T47D (cell line): ENCODE data around the gene WDR1.

Experiments
- DNase-seq, 2 experiments: peaks; one replicate each; pipeline versions ENCODE4 v3.0.0 to v3.0.0-alpha.2; 2011 to 2012; ENCODE audit warnings: low read depth in 1 of 2, low spot score in 1 of 2
- JUND ChIP-seq: IDR thresholded peaks from 2 replicates; pipeline ENCODE4 v1.6.1; 2012; ENCODE audit warnings: low read depth
- in situ Hi-C: cut with HindIII; loops from 2 replicates; pipeline ENCODE4 v1.10.0; 2016; ENCODE audit warnings: low sequenced_read_pairs, low pct_unique_long_range_greater_than_20kb

Gene WDR1

DNA sequence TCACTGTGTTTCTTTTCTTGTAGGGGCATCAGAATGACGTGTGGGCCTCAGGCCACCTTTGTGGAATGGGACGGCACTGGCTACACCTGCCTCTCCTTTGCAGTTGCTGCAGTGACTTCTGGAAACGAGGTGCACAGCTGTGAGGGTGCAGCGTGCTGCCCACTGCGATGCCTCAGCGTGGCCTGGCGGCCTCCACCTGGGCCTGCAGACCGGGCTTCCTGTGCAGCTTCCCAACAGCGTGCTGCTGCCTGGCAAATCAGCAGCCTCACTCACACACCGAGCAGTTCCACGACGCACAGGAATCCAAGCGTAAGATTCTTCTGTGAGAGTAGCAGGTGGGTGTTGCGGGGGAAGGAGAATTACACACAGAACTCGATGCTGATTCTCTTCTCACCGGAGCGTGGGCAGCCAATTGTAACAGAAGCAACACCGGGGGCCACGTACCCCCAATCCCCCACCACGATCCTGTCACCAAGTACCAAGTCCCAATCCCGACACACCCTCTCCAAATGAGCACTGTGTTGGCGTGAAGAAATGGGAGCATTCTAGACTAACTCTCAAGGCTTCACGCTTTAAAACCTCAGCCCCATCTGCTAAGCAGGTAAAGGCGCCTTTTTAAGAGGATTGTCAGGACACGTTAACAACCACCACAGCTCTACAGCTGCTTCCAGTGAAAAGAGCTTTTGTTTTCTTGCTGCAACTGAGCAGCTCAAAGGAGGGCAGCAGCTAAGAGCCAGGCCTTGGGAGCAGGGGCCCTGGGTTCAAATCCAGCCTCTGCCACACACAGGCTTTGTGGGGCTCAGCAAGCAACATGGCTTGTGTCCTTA is 16.9 kb downstream of the WDR1 start:
- in situ Hi-C loops = no loop called here
- no peak for TF ChIP-seq JUND
- no peak for DNase-seq

DNA sequence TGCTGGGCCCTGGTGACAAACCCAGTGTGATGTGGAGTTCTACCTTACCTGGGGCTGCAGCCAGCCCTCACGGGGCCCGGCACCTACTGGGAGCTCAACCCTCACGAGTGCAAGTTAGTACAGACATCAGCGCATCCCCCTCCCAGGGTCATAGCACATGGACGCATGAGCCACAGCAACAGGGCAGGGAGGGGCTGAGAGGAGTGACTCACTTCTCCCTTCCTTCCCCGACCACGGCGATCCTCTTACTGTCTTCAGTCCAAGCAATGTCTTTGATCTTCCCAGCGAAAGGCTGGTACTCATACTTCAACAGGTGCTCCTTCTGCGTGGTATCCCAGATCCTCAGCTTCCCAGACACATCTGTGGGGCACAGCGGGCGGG is 17.8 kb downstream of the WDR1 start:
- no peak for DNase-seq
- TF ChIP-seq JUND = no peak
- in situ Hi-C loops = no loop called here

DNA sequence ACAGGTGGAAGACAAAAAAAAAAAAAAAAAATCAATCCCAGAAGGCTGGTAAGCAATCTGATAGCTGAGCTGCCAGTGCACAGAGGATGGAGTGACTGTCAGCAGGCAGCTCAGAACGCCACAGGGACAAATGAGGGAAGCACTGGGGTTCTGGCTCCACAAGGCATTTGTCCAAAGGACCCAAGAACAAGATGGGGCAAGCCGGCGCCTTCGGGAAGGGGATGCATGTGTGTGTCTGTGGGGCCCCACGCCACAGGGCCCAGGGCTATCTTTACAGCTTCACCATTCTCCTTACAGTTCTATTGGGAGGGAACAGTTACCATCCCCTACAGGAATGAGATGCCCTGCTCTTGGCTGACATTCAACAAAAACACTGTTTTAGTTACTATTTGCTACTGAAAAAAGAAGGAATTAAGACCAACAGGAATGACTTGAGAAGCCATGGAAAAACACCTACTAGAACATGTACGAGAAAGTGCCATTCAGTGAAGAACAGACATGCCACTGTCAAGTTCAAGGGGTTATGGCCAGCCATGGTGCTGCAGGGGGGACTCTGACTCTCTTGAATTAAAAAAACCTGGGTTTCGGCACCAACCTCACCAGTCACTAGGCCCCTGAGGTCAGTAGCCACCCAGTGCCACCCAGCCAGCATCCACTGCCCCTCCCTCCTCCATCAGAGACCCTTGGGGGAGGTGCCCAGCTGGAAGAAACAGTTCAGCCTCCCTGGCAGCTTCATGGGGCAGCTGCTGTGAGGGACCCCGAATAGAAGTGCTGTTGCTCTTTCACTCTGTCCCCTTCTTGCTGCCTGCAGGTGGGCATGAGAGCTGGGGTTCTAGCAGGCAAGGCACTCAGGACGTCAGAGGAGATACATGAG is 18.5 kb downstream of the WDR1 start:
- TF ChIP-seq JUND = no peak
- in situ Hi-C loops = no loop called here

DNA sequence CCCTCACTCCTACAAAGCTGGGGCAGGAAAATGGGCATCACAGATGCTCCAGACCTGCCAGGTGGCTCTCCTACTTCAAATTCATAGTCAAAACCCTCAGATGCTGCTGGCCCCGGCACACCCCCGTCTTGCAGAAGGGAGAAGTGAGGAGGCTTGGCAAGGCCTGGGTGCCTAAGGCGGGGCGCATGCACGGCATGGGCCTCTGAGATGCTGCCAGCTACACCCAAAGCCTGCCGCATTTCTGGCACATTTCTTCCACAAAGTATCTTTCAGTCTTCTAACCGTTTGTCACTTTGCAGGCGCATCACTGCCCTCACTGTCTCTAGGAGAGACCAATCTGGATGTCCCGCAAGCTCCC is 19.6 kb downstream of the WDR1 start:
- no peak for TF ChIP-seq JUND
- no peak for DNase-seq
- in situ Hi-C loops = no loop called here

More for the DNA sequence above, 18.5 kb downstream of the WDR1 start:
- no peak for DNase-seq

DNA sequence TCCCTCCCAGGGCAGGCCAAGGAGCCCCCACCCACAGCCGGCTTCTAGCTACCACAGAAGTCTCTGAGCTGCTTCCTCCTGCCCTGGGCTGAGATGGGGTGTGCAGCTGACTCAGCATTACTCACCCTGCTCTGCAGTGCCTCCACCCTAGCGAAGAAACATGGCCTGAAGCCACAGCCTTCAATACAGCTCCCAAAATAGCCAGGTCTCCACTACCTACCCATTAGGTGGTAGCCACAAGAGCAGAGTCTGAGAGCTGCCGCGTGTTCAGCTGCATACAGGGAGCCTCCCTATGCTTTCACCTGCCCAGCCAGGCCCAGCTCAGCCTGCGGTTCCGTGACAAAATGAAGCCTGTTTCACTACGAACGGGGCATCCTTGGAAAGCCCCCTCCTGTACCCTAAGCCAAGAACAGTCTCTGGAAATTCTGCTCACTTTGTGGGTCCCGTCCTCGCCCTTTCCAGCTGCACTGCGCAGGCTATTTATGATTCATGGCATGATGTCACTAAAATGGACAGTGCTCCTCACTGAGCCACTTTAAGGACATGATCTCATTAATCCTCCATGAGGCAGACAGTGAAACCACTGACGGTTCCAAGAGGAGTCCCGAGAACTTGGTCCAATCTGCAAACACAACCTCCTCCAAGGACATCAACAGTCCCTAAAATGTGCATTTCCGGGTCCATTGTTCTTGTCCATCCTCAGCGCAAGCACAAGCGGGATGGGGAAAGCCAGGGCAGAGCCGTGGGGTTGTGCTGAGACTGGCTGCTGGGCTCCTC is 20.2 kb downstream of the WDR1 start:
- no peak for DNase-seq
- in situ Hi-C loops = no loop called here
- no peak for TF ChIP-seq JUND

DNA sequence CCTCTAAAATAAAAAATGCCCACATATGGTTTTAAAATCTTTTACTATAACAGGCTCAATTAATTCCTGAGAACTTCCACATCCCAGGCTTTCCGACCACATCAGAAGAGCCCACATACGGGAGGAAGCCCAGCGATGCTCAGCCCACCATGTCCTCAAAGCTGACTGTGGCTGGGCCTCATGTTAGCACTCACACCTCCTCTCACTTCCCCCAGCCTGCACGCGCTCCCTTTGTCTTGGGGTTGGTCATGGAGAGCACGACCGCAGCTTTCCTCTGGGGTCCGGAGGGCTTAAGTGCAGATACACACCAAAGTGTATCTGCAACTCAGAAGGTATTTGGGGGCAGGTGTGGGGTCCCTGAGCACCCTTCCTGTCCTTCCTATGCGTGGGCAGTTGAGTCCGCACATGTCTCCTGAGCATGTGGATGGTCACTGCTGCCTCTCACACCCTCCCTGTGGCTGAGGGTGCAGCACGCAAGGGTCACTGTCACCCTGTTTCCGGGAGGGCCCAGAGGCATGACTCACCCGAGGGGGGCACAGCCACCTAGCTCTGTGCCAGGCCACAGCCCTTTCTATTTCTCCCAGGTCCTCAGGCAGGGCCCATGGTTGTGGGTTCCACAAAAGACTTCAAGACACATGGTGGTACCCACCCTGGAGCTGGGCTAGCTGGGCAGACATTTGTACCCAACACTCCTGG is 21.2 kb downstream of the WDR1 start:
- in situ Hi-C loops = no loop called here
- TF ChIP-seq JUND = no peak
- no peak for DNase-seq

DNA sequence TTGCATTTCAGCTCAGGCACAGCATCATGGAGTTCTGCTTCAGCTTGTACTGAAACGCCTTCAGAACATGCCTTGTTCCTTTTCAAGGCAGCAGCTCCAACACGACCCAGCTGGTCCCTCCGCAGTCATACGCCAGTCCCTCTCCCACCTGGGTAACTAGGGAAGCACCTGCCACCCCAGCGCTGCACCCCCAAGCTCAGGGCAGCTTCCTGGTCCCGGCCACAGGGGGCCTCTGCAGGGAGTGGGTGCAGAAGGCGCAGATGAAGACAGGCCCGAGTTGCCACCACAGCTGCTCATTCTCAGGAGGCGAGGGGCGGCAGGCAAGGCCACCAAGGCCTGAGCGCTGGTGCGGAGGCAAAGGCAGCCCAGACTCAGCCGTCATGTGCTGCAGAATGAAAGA is 21.8 kb downstream of the WDR1 start:
- no peak for DNase-seq
- in situ Hi-C loops = no loop called here
- no peak for TF ChIP-seq JUND

DNA sequence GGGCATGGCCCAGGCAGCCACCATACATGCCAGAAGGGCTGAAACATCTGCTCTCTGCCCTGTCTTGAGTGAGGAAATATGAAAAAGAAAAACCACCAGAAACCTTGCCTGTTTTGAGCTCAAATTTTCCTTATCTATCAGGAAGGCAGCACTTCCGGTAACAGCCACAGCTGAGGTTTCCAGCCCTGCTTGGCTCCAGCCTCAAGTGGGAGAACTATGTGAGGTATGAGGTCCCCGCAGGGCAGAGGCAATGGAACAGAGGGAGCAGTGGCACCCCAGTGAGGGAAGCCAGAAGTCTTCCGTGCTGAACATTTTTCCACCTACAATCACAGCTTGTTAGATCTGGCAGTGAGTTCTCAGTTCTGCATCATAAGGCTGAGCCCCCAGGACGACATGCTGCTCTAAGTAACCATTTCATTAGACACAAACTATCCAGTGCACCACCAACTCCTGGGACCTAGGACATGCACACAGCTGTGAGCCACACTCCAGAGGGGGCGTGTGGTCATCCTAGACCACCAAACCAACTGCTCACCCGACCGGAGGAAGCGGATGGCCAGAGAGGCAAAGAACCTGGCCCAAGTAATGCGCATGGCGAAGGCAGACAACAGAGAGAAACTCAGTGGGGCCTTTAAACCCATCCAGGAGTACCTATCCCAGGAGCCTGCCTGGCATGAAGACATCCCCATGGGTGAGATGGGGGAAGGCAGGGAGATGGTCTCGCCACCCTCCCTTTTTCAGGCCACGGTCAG is 22.6 kb downstream of the WDR1 start:
- no peak for DNase-seq
- in situ Hi-C loops = no loop called here
- TF ChIP-seq JUND = no peak

DNA sequence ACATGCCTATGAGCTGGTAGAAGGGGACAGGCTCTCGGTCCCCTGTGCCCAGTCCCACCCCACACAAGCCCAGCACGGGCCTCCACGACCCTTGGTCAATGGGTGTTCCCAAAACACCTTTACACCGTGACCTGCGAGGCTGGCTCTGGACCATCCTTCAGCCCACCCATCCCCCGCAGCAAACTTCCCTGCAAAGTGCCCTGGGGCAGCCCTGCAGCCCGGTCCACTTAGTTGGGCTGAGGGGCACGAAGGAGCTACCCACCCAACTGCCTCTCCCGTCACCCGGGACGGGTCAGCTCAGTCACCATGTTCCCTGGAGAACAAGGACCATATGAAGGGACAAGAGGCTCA is 23.4 kb downstream of the WDR1 start:
- DNase-seq = no peak
- TF ChIP-seq JUND = no peak
- in situ Hi-C loops = no loop called here

DNA sequence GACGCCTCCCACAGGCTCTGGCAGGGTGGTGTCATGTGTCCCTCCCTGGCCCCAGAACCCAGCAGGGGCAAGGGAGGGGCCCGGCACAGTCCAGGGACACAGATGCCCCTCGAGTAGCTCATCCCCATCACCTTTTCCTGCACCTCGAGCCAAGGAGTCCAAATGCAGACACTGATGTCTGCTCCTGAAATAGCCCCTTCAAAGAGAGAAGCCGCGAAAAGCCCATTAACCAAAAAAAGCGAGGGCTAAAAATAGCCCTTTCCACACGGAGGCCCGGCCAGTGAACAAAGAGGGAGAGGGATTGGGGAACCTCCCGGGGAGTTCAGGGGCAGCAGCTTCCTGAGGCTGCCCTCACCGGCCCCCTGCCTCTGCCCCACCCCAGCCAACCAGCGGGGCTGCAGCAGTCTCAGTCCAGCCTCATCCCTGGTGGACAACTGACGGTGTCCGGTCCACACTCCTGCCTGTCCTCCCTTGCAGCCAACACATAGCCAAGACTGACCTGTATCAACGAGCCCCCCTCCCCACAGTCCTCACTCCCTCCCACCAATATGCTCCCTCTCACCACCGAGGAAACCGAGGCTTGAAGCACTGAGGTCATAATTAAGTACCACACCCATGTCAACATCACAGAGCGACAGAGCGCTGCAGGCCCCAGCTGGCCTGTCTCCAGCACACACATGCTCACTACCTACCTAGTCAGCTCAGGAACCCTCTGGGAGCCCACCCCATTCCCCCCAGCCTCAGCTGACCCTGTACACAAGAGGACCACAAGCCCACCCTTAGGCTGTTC is 23.9 kb downstream of the WDR1 start:
- in situ Hi-C loops = no loop called here
- no peak for DNase-seq
- no peak for TF ChIP-seq JUND
